Osteocyte (in vitro differentiated cells): ENCODE measurements around the gene PHC3. TPM values are rescaled to one million over a fixed set of nuclear protein-coding genes. Genes with fewer than 3 reads are reported as not detected.
A peak's percentile ranks its signal among the peaks of the same experiment; 100 is the strongest.

Source experiments
- DNase-seq: peaks from one replicate; pipeline ENCODE4 v3.0.0; 2021; ENCODE audit warnings: mixed read lengths; ENCODE audit not compliant: unreplicated experiment; ENCODE audit errors: extremely low spot score
- H3K27ac Mint-ChIP-seq: one replicate; pipeline ENCODE4 v1.8.0; 2021; ENCODE audit warnings: mild to moderate bottlenecking, mixed read lengths; ENCODE audit not compliant: unreplicated experiment
- H3K27me3 Mint-ChIP-seq: one replicate; pipeline ENCODE4 v1.8.0; 2021; ENCODE audit warnings: mixed read lengths; ENCODE audit not compliant: unreplicated experiment
- H3K36me3 Mint-ChIP-seq: one replicate; pipeline ENCODE4 v1.8.0; 2021; ENCODE audit warnings: mixed read lengths; ENCODE audit not compliant: unreplicated experiment
- H3K4me1 Mint-ChIP-seq: one replicate; pipeline ENCODE4 v1.8.0; 2021; ENCODE audit warnings: mixed read lengths; ENCODE audit not compliant: unreplicated experiment
- H3K4me3 Mint-ChIP-seq: one replicate; pipeline ENCODE4 v1.8.0; 2021; ENCODE audit warnings: mild to moderate bottlenecking, moderate library complexity, mixed read lengths; ENCODE audit not compliant: unreplicated experiment
- H3K9me3 Mint-ChIP-seq: one replicate; pipeline ENCODE4 v1.8.0; 2021; ENCODE audit warnings: mixed read lengths; ENCODE audit not compliant: unreplicated experiment
- CTCF ChIP-seq: fragments of 200-600 bp; sonication (generic); IDR thresholded peaks from 2 replicates; pipeline ENCODE4 v1.5.0; 2021; ENCODE audit warnings: antibody characterized with exemption, mild to moderate bottlenecking, moderate library complexity
- total RNA-seq: library from RNA; stranded (reverse); gene quantifications from 2 replicates; pipeline ENCODE4 v1.2.1, GENCODE V29; 2021

PHC3 gene
- total RNA-seq, 1 donor from 2014 or later: 52.3 TPM

- Mint-ChIP-seq H3K9me3 (no peaks in the 10 kb centered on the region), H3K4me1 (peaks cover 13% of the 10 kb centered on the region), H3K4me3 (no peak overlapping the region), H3K36me3 (peaks cover 52% of the 10 kb centered on the region), H3K27me3 (no peaks in the 10 kb centered on the region), H3K27ac (peak overlapping the region; percentile 47)
- no peak for TF ChIP-seq CTCF
- DNase-seq: no peak
These were observed 16.8 kb downstream of the PHC3 start for GRCh38 chr3:170164717-170165116.

GRCh38 chr3:170163956-170164645, 17.4 kb downstream of the PHC3 start:
- Mint-ChIP-seq H3K27me3 (no peaks in the 10 kb centered on the region), H3K27ac (peak overlapping the region; percentile 47), H3K36me3 (peaks cover 49% of the 10 kb centered on the region), H3K4me3 (no peak overlapping the region), H3K4me1 (peaks cover 18% of the 10 kb centered on the region), H3K9me3 (no peaks in the 10 kb centered on the region)
- no peak for DNase-seq
- no peak for TF ChIP-seq CTCF

- H3K4me3 Mint-ChIP-seq: no peak overlapping the region
- no peak overlapping the region for H3K27ac Mint-ChIP-seq
- H3K36me3 Mint-ChIP-seq: peaks cover 41% of the 10 kb centered on the region
- DNase-seq: no peak
- H3K4me1 Mint-ChIP-seq: peaks cover 18% of the 10 kb centered on the region
- no peaks in the 10 kb centered on the region for H3K9me3 Mint-ChIP-seq
- TF ChIP-seq CTCF: no peak
- no peaks in the 10 kb centered on the region for H3K27me3 Mint-ChIP-seq
These were observed 18.9 kb downstream of the PHC3 start for GRCh38 chr3:170162630-170163029.

- peaks cover 41% of the 10 kb centered on the region for H3K36me3 Mint-ChIP-seq
- TF ChIP-seq CTCF: no peak
- no peaks in the 10 kb centered on the region for H3K9me3 Mint-ChIP-seq
- no peak overlapping the region for H3K27ac Mint-ChIP-seq
- no peak for DNase-seq
- no peaks in the 10 kb centered on the region for H3K27me3 Mint-ChIP-seq
- H3K4me1 Mint-ChIP-seq: peaks cover 18% of the 10 kb centered on the region
- no peak overlapping the region for H3K4me3 Mint-ChIP-seq
These were observed 19.5 kb downstream of the PHC3 start for GRCh38 chr3:170162052-170162451.

GRCh38 chr3:170159933-170160332, 21.6 kb downstream of the PHC3 start:
- peaks cover 18% of the 10 kb centered on the region for H3K4me1 Mint-ChIP-seq
- H3K9me3 Mint-ChIP-seq: no peaks in the 10 kb centered on the region
- H3K27ac Mint-ChIP-seq: peak overlapping the region; percentile 1
- TF ChIP-seq CTCF: no peak
- H3K4me3 Mint-ChIP-seq: no peak overlapping the region
- H3K36me3 Mint-ChIP-seq: peaks cover 40% of the 10 kb centered on the region
- DNase-seq: no peak
- H3K27me3 Mint-ChIP-seq: no peaks in the 10 kb centered on the region
